ENCODE measurements around the gene VASP.

DNA sequence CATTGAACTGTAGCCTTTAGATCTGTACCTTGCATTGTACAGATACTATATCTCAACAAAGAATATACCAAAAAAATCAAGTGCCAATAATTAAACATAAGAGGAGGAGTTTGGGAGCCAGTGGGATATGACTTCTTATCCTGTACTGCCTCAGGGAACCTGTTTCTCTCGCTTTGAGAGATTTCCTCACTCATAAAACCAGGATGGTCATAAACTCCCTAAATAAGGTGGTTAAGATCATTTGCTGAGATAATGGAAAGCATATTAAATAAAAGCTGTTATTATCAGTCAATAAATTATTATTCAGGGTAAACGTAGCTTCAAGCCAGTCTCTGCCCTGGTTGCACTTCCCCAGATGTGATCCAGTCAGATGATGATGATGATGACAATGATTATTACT is 60.3 kb downstream of the VASP start:
- TF ChIP-seq POLR2A (IDR thresholded peaks at IDR 0.05) (no peak), EP300 (IDR thresholded peaks at IDR 0.05) (no peak)
- TF ChIP-seq, protein P1, sequence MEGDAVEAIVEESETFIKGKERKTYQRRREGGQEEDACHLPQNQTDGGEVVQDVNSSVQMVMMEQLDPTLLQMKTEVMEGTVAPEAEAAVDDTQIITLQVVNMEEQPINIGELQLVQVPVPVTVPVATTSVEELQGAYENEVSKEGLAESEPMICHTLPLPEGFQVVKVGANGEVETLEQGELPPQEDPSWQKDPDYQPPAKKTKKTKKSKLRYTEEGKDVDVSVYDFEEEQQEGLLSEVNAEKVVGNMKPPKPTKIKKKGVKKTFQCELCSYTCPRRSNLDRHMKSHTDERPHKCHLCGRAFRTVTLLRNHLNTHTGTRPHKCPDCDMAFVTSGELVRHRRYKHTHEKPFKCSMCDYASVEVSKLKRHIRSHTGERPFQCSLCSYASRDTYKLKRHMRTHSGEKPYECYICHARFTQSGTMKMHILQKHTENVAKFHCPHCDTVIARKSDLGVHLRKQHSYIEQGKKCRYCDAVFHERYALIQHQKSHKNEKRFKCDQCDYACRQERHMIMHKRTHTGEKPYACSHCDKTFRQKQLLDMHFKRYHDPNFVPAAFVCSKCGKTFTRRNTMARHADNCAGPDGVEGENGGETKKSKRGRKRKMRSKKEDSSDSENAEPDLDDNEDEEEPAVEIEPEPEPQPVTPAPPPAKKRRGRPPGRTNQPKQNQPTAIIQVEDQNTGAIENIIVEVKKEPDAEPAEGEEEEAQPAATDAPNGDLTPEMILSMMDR (IDR thresholded peaks at IDR 0.05) = no peak

Data from gastroesophageal sphincter (tissue), 3 donors.